Measurements from ENCODE around the gene BCL2.

- TF ChIP-seq ZFX (IDR thresholded peaks at IDR 0.05) (no peak), CTCF (conservative IDR thresholded peaks at IDR 0.05) (no peak)
Observed at GRCh38 chr18:63223837-63224236, 95.7 kb downstream of the BCL2 start.

Data from C4-2B (cell line).